ENCODE data around the gene CST7.

CST7 gene

DNA sequence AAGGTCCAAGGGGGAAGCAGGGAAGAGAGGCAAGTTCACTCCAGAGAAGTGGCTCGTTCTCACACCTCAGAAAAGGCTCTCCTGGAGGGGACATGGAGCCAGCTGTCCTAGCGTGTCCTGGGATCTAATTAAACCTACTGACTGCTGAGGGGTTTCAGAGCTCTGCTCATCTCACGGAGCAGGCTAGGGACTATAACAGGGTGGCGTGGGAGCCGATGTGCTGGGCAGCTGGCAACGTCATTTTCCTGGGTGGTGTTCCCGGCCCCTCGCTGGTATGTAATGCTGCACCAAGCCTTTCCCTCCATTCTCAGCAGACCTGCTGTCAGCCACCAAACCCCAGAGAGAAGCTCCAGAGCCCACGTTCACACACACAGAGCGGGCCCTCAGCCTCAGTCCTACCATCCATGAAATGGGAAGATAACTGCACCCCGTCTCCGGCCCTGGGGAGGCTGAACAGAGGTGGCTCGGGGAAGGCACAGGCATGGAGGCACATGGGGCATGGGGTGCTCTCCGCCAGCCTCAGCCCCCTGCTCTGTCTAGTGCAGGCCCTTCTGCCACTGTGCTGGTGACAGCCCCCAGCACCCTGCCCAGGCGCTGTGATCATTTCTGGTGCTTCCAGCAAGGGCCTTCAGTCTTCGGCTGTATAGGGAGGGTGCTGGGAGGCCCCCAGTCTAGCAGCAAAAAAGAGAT, 1.9 kb downstream of the CST7 start:
- no peak for DNase-seq (ENCODE audit: low spot score)

DNA sequence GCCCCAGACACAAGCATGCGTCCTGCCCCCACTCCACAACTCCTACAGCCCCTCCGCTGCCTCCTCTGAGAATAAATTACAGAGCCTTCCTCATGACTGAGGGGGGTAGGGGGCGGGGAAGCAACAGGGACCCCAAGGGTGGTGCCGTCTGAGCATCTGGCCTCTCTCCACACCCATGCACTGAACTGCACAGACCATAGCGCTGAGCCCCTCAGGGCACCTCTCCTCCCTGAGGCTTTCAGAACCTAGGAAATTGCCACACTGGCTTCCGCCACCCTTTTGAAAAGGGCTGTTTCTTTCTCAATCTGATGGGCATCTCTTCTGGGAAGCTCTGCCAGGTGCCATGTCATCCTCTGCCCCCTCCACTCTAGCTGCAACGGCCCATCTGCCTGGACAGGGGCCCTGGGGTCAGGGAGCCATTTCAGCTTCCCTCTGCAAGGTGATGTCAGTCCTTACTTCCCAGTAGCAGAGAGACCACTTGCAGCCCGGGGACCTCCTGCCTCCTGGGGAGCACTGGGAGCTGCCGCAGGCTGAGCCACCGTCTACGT, 2.5 kb downstream of the CST7 start:
- no peak for DNase-seq (ENCODE audit: low spot score)

DNA sequence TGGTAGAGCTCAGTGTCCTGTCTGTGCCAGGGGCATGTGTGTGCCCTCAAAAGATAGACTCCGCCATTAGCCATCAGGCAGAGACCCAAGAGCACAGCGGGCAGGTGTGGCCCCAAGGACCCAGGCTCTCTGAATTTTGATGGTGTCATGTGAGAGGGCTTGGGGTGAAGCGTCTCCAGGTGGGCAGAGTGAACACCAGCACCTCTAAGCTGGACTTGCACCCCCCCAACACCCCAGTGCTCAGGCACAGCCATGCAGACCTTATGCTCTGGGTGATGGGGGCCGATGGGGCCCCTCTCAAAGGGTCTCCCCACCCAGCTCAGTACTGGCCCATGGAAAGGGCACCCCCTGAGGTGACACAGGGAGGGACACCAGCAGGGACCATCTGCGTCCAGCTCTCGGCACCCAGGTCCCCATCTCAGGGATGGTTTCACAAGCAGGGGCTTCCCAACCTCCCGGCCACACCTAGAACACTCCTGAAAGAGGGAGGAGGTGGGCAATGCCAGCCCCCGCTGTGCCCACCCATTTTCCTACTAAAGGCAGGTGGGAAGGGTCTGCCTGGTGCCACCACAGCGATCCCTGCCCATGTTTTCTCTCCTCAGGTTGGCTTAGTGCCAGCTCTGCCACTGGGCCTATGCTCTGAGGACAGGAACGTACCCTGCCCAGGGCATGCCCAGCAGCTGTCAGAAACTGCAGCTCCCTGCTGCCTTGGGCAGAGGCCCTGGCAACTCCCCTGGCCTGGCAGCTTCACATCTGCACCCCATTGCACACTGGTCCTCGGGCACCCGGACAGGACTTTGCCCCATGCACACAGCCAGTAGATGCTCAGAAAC, 3.5 kb downstream of the CST7 start:
- DNase-seq (ENCODE audit: low spot score) = no peak

DNA sequence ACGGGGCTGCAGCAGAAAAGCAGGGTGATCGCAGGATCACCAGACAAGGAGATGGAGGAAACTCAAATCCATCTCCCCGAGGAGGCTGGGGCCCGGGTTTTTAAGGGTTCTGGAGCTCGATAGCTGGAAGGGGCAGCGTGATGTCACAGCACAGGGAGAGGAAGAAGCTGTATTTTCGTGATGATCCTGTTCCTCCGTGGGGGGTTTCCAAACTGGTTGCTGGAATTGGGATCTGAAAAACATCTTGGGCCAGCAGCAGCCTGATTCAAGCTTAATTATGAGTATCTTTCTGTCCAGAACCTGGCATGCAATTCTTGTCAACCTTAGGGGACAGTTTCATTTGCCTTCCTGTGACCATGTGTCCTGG, 4.1 kb downstream of the CST7 start:
- no peak for DNase-seq (ENCODE audit: low spot score)

DNA sequence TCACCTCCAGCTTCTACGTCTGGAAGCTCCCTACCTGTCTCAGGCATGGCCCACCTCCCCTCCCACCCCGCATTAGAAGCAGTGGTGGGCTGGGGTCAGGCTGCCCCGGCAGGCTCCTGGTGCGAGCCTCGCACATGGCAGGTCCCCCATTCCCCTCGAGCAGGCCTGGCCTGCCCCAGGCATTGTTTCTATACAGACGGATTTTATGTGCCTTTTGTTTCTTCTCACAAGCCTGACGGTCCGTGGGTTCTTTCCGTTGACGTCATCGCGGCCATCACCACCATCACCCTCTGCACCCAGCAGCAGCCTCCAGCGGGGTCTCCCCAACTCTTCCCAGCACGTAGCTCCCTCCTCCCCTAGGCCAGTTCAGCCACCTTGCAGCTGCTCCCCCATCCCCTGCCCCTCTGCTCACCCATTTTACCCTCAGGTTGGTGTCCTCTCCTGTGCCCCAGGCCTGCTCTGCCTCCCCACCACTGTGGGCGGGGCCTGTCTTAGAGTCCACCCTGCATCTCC, 4.6 kb downstream of the CST7 start:
- no peak for DNase-seq (ENCODE audit: low spot score)

DNA sequence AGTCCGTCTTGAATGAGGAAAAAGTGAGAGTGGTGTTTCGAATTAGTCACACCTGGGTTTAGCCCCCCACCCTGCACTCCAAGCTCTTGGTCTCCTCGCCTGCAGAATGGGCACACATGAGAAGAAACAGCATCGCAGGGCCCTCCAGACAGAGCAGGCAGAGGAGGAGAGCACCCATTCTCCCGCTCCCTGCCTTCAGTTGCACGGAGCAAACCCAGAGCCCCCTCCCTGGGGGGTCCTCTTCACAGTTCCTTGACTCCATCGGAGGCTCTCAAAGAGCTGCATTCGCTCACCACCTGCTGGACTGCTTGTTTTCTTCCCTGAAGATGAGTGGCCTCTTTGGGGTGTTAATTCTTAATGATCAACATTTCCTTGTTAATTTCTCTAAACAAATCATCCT, 5.1 kb downstream of the CST7 start:
- DNase-seq (ENCODE audit: low spot score) = no peak

DNA sequence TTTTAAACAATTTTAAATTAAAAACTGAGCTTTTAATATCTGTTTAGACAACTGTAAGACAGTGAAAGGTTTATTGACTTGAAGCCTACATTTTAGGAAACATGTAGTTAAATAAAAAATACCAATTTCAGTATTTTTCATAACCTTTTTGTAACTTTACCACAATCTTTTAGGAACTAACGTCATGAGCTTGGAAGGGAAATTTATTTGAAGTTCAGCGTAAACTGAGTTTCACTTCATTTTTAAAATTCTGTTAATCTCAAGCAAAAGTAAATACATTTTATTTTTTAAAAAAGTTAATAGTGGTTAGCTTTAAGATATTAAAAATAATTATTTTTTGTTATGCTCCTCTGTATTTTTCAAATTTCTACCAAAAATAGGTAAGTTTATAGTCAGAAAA, 5.5 kb downstream of the CST7 start:
- no peak for DNase-seq (ENCODE audit: low spot score)

DNA sequence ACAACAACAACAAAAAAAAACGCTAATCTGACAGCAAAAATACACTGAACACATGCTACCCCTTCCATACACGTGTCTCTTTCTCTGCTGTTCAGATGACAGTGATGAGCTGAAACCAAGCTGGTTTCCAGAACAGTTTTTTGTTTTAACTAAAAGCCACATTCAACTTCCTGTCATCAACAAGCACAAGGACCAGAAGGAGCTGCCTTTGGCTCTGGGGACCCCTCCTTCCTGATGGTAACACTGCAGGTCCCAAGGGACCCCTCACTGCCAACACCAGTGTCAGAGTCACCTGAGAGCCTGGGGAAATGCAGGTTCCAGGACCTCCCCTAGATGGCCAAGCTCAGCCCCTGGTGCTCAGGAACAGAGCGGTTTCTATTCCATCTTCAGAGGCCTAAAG, 6.0 kb downstream of the CST7 start:
- peak; percentile 55 for DNase-seq (ENCODE audit: low spot score)

DNA sequence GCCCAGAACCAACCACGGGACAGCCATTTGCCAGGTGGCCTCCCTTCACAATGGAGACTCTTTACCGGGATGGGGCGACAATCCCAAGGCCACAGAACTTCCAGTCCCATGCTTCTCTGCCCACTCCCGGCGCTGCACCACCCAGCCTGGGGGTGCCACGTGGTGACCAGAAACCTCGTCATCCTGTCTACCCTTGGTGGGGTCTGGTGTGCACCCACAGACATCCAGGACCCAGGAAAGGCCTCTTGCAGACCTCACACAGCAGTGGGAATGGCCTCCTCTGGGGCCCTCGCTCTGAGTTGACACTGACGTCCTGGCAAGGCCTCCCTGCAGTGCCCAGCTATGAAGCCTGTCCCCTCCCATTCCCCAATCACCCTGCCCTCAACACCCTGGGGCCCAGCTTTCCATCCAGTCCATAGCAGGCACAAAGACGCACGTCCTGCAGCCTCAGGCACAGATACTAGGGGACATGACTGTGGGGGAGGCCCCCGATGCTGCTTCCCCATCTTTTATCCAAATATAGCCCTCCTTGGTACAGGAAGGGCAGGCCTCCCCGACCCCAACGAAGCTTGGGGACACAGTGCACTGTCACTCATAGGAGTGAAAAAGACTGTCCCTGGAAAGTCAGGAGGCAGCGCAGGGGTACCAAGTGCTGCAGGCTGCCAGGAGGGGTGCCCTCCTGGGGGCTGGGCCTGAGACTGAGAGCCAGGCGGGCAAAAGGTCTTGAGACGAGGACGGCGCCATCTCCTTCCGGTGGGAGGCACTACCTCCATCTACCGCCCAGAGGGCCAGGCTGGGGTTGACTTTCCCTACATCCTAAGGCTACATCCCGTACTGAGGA, 7.2 kb downstream of the CST7 start:
- no peak for DNase-seq (ENCODE audit: low spot score)

DNA sequence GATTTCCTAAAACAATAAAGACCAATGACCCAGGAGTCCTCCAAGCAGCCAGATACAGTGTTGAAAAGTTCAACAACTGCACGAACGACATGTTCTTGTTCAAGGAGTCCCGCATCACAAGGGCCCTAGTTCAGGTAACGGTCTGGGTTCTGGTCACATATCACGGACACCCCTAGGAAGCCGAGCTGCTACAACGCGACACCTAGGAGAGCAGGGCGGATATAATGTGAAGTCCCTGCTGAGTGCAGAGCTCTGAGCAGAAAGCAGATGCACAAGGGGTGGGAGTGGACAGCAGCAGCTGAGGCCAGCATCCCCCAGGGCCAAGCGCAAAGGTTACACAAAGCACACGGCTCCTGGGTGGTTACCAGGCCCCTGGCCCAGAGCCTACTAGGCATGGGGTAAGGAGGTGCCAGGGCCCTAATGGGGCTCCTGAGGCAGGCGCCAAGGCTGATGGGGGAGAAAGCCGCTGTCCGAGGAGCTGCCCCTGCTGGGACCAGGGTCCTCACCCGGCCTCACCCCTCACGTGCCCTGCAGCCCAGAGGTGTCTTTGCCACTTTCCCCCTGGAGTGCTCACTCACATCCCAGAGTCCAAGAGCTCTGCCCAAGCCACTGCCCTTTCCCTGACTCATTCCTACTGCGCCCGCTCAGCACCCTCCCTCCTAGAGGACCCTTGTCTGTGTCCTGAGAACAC, 8.4 kb downstream of the CST7 start:
- DNase-seq (ENCODE audit: low spot score) = no peak

DNA sequence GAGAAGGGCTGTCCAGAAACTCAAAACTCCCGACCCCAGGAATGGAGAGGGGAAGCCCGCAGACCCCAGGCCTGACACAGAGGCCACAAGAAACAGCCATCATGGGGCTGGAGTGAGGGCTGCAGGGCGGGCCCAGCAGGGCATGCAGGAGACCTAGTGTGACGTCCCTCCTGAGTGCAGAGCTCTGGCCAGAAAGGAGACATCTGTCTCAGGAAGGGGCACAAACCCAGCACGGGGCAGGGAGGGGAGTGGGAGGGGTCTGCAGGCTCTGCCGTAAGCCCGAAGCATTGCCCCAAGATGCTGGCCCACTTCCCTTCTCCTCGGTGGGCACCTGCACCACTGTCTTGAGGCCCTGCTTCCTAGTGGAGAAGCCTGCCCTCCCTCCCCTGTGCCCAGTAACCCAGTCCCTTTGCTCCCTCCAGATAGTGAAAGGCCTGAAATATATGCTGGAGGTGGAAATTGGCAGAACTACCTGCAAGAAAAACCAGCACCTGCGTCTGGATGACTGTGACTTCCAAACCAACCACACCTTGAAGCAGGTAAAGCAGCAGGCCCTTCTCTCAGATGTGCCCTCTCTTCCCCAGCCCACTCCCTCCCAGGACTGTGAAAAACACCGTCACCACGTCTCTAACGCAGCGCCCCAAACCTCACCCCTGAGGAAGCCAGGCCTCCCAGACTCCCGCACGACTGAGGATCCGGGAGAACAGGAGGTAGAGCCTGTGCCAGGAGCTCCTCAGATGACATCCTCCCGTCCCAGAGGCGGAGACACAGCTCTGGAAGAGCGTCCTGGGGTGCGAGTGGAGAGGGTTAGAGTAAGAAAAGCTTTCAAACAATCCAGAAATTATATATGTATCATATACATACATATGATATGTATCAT, 9.7 kb downstream of the CST7 start:
- DNase-seq (ENCODE audit: low spot score) = no peak

DNA sequence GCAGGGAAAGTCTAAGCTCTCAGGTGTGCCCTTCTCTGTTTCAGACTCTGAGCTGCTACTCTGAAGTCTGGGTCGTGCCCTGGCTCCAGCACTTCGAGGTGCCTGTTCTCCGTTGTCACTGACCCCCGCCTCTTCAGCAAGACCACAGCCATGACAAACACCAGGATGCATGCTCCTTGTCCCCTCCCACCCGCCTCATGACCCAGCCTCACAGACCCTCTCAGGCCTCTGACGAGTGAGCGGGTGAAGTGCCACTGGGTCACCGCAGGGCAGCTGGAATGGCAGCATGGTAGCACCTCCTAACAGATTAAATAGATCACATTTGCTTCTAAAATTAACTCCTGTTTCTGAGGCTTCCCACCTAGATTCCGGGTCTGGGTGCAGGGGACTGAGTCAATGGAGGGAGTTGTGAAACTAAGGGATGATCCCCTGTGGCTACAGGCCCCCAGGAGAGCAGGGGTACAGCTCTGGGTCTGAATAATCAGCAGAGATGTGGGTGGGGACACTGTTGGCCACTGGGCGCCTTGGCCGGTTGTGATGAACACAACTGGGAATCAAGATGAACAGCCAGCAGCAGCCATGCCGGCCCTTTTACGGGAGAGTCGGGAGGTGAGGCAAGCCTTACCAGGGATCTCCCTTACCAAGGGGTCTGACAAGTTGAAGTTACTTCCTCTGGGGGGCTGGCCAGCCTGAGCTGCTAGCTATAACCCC, 10.7 kb downstream of the CST7 start:
- no peak for DNase-seq (ENCODE audit: low spot score)

DNA sequence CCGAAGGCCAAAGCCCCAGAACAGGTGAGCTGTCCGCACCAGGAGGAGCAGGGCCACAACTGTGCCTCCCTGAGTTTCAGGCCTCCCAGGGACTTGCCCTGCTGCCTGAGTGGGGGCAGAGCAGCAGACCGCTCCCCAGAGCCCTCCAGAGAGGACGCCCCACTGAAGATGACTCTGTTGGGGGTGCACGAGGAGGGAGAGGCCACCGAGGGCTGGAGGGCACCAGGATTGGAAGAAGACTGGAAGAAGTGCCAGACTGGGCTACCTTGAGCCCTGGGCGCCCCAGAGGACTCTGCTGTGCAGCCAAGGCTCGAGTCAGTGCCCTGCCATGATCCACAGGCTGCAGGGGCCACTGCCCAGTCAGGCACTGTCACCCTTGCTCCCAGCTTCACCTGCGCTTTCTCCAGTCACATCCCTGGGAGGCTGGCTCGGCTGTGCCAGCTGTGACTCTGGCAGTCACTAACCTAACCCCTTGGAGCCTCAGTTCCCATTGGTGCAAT, 11.3 kb downstream of the CST7 start:
- DNase-seq (ENCODE audit: low spot score) = no peak

DNA sequence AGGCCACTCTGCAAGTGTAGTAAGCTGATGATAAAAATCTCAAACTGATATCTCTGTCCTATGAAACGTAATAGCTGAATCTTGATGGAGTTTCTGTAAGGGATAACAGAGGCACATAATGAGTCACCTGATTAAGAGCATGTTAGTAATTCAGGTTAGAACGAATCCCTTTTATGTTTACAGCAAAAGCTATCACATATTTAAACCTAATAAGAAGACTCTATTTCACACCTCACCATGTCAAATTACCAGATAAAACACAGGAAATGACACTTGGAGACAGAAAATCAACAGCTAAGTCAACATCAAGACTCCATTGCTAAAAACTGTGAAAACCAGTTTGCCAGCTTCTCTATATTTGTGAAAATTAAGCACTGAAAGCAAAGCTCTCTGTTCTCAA, 11.8 kb downstream of the CST7 start:
- DNase-seq (ENCODE audit: low spot score) = peak; percentile 25

DNA sequence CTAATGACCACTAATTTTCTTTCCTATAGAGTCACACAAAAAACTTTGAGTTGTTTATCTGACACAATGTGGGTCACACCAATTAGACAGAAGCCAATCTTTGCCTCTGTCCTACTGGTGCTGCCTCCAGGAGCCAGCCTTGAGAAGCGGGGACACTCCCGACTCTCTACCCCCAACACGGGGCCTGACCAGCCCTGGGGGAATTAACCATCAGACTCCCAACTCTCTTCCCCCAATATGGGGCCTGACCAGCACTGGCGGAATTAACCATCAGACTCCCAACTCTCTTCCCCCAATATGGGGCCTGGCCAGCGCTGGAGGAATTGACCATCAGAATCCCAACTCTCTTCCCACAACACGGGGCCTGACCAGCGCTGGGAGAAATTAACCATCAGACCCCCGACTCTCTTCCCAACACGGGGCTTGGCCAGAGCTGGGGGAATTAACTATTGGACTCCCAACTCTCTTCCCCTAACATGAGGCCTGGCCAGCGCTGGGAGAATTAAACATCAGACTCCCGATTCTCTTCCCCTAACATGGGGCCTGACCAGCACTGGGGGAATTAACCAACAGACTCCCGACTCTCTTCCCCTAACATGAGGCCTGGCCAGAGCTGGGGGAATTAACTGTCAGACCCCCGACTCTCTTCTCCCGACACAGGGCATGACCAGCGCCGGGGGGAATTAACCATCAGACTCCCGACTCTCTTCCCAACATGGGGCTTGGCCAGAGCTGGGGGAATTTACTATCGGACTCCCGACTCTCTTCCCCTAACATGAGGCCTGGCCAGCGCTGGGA, 12.5 kb downstream of the CST7 start:
- no peak for DNase-seq (ENCODE audit: low spot score)

DNA sequence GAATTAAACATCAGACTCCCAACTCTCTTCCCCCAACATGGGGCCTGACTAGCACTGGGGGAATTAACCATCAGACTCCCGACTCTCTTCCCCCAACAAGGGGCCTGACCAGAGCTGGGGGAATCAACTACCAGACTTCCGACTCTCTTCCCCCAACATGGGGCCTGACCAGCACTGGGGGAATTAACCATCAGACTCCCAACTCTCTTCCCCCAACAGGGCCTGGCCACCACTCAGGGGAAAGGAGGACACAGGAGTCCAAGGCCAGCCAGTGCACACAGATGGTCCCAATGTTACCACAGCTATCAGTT, 13.1 kb downstream of the CST7 start:
- DNase-seq (ENCODE audit: low spot score) = no peak

DNA sequence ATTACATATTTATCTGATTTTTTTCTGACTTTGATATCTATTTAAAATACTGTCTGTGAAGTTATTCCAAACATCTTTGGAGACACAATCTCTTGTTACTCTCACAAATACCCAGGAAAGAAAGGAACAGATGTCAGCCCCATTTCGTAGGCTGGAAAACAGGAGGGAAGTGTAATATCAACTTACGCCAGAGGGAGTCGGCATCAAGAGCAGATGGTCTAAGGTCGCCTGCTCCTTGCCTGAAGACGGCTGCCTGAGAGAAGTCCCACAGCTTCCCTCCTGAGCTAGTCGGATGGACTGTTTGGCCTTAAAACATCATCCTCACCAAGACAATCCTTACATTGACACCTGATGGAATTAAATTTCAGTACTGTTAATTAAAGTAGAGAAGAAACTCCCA, 13.4 kb downstream of the CST7 start:
- DNase-seq (ENCODE audit: low spot score) = no peak

DNA sequence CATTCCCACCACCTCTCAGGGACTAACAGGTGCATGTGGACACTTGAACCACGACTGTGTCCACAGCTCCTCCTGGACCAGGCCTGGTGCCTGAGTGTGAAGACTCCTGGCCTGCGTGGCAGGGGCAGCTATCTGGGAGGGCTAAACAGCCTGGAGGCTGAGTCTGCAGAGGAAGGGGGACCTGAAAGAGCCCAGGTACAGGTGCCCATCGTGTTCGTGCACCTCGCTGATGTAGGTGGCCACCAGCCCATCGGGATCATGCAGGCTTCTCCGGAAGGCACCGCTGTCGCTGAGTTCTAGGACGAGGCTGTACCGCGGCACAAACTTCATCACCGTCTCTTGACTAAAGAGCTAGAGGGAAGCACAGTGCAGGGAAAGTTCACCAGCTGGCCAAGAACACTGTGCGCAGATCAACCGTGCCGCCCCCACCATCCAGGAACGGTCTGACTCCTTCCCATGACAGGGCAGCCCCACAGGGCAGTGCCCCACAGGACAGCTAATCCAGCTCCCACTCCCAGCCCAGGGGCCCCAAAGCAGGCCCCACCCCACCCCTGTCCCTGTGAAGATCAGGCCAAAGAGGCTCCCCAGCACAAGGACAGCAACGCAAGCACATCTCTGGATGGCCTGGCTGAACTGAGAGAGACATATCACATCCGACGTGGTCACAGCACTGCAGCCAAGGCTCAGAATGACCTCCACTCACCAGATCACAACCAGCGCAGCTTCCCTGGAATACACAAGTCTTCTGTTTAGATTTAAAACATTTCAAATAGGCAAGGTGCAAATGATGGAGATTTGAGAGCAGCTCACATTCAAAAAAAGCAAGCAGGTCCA, 14.8 kb downstream of the CST7 start:
- DNase-seq (ENCODE audit: low spot score) = no peak

DNA sequence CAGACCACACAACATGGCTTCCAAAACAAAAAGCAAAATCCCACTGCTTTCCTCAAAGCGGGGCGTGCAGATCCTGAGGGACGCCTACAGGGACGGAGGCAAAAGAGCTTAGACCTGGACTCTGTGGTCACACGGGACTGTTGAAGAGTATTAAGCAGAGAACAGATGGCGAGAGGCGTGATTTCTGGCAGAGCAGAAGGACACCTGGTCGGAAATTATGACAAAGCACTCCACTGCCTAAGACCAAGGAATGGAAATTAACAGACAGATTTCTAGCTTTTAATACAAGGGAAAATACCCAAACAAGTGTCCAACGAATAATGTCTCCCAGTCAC, 15.4 kb downstream of the CST7 start:
- no peak for DNase-seq (ENCODE audit: low spot score)
